ENCODE measurements around the gene CASK. TPM values are rescaled to one million over a fixed set of nuclear protein-coding genes. Genes with fewer than 3 reads are reported as not detected.

CASK gene
- total RNA-seq, 1 donor from 2014 or later: 41.0 TPM

- intact Hi-C loops (cut with DNase I): no loop called here
- Histone ChIP-seq H3K9me3 (no peaks in the 10 kb centered on the region), H3K27ac (no peak overlapping the region), H3K27me3 (no peaks in the 10 kb centered on the region), H3K4me3 (no peak overlapping the region), H3K36me3 (no peaks in the 10 kb centered on the region), H3K4me1 (peaks cover 4% of the 10 kb centered on the region)
- TF ChIP-seq, protein P1, sequence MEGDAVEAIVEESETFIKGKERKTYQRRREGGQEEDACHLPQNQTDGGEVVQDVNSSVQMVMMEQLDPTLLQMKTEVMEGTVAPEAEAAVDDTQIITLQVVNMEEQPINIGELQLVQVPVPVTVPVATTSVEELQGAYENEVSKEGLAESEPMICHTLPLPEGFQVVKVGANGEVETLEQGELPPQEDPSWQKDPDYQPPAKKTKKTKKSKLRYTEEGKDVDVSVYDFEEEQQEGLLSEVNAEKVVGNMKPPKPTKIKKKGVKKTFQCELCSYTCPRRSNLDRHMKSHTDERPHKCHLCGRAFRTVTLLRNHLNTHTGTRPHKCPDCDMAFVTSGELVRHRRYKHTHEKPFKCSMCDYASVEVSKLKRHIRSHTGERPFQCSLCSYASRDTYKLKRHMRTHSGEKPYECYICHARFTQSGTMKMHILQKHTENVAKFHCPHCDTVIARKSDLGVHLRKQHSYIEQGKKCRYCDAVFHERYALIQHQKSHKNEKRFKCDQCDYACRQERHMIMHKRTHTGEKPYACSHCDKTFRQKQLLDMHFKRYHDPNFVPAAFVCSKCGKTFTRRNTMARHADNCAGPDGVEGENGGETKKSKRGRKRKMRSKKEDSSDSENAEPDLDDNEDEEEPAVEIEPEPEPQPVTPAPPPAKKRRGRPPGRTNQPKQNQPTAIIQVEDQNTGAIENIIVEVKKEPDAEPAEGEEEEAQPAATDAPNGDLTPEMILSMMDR (IDR thresholded peaks at IDR 0.05): no peak
- TF ChIP-seq POLR2AphosphoS5 (IDR thresholded peaks at IDR 0.05; ENCODE audit: insufficient read depth in 1 of 2, low read depth in 1 of 2) (no peak), POLR2A (IDR thresholded peaks at IDR 0.05) (no peak)
- DNase-seq (ENCODE audit: extremely low spot score in 2 of 2): no peak
These were observed 97.6 kb downstream of the CASK start for GRCh38 chrX:41825796-41826195.

GRCh38 chrX:41824551-41824950, 98.8 kb downstream of the CASK start:
- no peak overlapping the region for H3K27ac ChIP-seq
- no peak overlapping the region for H3K4me3 ChIP-seq
- no peaks in the 10 kb centered on the region for H3K36me3 ChIP-seq
- peaks cover 4% of the 10 kb centered on the region for H3K4me1 ChIP-seq
- TF ChIP-seq, protein P1 (IDR thresholded peaks at IDR 0.05): no peak
- TF ChIP-seq POLR2A (IDR thresholded peaks at IDR 0.05): no peak
- no peak for TF ChIP-seq POLR2AphosphoS5 (IDR thresholded peaks at IDR 0.05; ENCODE audit: insufficient read depth in 1 of 2, low read depth in 1 of 2)
- intact Hi-C loops (cut with DNase I): no loop called here
- H3K27me3 ChIP-seq: no peaks in the 10 kb centered on the region
- no peak for DNase-seq (ENCODE audit: extremely low spot score in 2 of 2)
- H3K9me3 ChIP-seq: no peaks in the 10 kb centered on the region

DNA sequence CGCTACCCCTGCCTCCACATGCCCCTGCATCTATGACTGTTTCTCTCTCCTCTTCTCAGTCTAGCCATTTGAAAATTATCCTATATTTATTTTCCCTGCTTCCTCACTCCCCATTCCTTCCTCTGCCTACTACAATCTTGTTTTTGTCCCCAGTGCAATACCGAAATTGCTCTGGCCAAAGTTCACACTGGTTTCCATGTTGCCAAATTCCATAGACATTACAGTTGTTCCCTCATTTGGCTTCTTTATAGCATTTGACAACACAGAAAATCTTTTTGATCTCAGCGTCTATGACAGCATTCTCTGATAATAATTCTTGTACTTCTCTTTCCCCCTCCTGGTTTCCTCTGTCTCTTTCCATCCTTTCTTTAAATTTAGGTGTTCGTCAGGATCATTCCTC, 100.0 kb downstream of the CASK start:
- Histone ChIP-seq H3K36me3 (no peaks in the 10 kb centered on the region), H3K4me1 (no peaks in the 10 kb centered on the region), H3K4me3 (no peak overlapping the region), H3K9me3 (no peaks in the 10 kb centered on the region), H3K27ac (no peak overlapping the region), H3K27me3 (no peaks in the 10 kb centered on the region)
- intact Hi-C loops (cut with DNase I): no loop called here
- no peak for DNase-seq (ENCODE audit: extremely low spot score in 2 of 2)
- no peak for TF ChIP-seq POLR2AphosphoS5 (IDR thresholded peaks at IDR 0.05; ENCODE audit: insufficient read depth in 1 of 2, low read depth in 1 of 2)
- TF ChIP-seq POLR2A (IDR thresholded peaks at IDR 0.05): no peak
- TF ChIP-seq, protein P1 (IDR thresholded peaks at IDR 0.05): no peak

DNA sequence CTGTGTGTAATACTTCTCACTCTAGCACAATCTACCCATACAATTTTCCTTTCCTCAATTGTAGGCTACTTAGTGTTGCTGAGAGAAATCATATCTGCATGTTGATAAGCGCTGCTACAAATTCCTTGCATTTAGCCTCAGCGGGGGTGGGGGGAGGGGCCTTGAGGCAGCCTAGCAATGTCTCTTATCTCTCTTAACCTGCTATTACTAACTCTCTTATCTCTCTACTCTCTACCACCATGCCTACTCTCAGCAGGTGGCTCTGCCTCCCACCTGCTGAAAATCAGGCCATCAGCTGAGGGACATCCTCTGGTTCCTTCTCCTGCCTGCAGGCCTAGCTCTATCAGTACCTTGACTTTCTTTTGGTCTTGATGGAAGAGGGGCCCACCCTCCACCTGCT, 100.5 kb downstream of the CASK start:
- H3K27ac ChIP-seq: no peak overlapping the region
- no peaks in the 10 kb centered on the region for H3K36me3 ChIP-seq
- intact Hi-C loops (cut with DNase I): no loop called here
- no peak for DNase-seq (ENCODE audit: extremely low spot score in 2 of 2)
- no peaks in the 10 kb centered on the region for H3K4me1 ChIP-seq
- no peak overlapping the region for H3K4me3 ChIP-seq
- H3K9me3 ChIP-seq: no peaks in the 10 kb centered on the region
- TF ChIP-seq, protein P1 (IDR thresholded peaks at IDR 0.05): no peak
- no peak for TF ChIP-seq POLR2A (IDR thresholded peaks at IDR 0.05)
- H3K27me3 ChIP-seq: no peaks in the 10 kb centered on the region

GRCh38 chrX:41808047-41808446, 115.3 kb downstream of the CASK start:
- TF ChIP-seq, protein P1 (IDR thresholded peaks at IDR 0.05): no peak
- TF ChIP-seq POLR2A (IDR thresholded peaks at IDR 0.05) (no peak), POLR2AphosphoS5 (IDR thresholded peaks at IDR 0.05; ENCODE audit: insufficient read depth in 1 of 2, low read depth in 1 of 2) (no peak)
- no peak for DNase-seq (ENCODE audit: extremely low spot score in 2 of 2)
- H3K27me3 ChIP-seq: no peaks in the 10 kb centered on the region
- H3K27ac ChIP-seq: no peak overlapping the region
- no peak overlapping the region for H3K4me3 ChIP-seq
- H3K4me1 ChIP-seq: no peaks in the 10 kb centered on the region
- H3K36me3 ChIP-seq: no peaks in the 10 kb centered on the region
- no peaks in the 10 kb centered on the region for H3K9me3 ChIP-seq
- intact Hi-C loops (cut with DNase I): no loop called here
